ENCODE data around the gene EEF2K.

Gene EEF2K

DNA sequence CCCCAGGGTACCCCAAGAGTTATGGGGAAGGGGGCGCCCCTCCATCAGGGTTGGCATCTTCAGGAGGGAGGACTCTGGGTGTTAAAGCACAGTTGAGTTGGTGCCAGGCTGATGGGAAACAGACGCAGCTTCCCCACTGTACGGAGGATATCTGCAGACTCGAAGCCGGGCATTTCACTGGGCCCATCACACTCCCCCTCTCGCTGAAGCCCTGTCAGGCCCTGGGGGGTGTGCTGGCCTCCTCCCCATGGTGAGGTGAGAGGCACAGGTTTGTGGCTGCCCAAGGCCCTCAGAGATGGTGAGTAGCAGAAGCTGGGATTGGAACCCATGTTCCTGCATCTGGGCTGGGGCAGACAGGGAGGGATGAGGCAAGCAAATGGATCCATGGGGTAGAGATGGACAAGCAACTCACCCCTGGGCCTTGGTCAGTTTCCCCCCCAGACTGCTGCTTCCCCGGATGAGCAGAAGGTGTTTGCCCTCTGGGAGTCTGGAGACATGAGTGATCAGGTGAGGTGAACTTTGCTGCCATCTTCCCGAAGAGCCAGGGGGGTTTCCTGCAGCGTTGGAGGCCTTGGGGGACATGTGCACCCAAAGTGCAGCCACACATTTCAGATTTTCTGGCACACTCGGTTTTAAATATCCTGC, 122.1 kb downstream of the EEF2K start:
- DNase-seq (ENCODE audit: low read depth in 3 of 3, low spot score in 1 of 3) = no peak

DNA sequence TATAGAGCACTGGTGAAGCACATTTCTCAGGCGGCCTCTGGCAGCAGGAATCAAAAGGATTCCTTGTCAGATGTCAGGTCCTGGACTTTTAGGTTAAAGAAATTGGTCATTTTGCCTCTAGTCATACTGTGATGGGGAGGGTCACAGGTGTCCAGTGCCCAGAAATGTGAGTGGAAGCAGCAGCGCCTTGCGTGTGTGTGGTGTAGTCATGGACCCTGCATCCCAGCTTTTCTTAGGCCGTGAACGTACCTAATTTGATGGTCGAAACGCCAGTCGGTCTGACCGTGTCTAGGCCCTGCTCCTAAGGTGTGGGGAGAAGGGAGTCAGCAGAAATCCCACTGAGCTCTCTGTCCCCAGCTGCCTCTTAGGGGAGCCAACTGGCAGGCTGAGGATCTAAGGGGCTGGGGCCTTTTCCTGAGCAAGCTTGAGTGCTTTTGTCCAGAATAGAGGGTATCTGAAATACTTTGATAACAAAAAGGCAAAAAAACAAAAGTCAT, 123.2 kb downstream of the EEF2K start:
- DNase-seq (ENCODE audit: low read depth in 3 of 3, low spot score in 1 of 3) = no peak

DNA sequence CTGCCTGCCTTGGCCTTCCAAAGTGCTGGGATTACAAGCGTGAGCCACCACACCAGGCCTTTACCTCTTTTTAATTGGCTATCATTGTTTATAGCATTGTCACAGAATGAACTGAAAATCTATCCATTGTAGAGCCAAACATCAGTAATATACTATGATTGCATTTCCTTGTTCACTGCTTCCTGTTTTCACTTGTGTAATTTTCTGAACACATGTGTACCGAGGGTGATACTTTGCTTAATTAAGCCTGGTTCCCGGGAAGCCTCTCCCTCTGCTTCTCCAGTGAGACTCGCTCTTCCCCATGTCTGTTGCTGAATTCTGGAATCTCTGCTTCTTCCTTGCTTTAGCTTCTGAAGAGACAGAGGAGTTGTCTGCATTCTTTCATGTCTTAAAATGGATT, 124.2 kb downstream of the EEF2K start:
- DNase-seq (ENCODE audit: low read depth in 3 of 3, low spot score in 1 of 3) = no peak

DNA sequence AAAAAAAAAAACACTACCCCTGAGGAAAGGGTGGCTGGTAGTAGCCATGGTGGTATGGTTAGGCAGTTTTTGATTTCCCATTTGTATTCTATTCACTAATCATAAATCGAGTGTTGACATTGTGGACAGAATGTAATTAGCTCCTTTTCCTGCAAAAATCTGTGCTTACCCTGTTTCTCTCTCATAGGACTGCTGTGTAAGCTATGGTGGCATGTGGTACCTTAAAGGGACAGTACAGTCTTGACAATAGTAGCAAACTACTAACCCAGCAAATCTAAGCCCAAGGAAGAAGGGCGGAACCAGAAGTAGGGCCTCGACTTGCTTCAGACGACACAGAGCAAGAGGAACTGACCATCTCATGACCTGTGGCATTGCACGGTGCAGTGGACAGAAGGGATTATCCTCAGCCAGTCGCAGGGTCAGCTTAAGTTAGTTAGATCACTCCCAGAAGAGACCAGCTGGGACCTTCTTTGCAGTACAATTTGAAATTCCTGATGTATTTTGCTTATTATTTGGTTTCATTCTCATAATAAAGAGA, 127.4 kb downstream of the EEF2K start:
- no peak for DNase-seq (ENCODE audit: low read depth in 3 of 3, low spot score in 1 of 3)

DNA sequence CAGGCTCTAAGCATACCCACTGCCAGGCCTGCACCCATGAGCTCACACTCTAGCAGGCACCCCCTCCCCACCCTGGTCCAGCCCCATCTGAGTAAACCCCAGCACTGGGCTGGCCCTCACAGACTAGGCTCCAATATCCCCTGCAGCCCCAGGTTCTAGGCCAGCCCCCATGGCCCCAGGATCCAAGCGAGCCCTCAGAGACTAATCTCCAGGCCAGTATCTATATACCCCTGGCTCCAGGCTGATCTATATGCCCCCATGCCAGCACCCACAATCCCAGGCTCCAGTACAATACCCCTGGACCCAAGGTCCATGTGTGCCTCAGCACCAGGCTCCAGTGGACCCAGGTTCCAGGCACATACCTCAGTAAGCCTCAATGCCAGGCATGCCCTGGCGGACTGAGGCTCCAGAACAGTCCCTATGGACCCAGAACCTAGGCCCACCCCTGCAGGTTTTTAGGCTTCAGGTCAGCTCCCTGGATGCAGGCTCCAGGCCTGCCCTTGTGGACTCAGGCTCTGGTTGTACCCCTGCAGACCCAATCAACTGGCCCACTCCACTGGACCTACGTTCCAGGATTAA, 129.7 kb downstream of the EEF2K start:
- no peak for DNase-seq (ENCODE audit: low read depth in 3 of 3, low spot score in 1 of 3)

DNA sequence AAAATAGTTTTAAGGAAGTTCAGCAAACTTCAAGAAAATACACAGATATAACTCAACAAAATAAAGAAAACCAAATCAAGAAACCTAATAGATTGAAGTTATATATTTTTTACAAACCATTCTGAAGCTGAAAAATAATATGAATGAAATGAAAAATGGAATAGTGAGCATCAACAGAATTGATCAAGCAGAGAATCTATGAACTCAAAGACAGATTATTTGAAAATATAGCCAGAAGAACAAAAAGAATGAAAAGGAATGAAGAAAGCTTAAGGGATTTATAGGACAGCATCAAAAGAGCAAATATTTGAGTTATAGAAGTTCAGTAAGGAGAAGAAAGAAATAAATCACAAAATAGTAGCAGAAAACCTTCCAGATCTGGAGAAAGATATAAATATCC, 130.5 kb downstream of the EEF2K start:
- DNase-seq (ENCODE audit: low read depth in 3 of 3, low spot score in 1 of 3) = no peak

DNA sequence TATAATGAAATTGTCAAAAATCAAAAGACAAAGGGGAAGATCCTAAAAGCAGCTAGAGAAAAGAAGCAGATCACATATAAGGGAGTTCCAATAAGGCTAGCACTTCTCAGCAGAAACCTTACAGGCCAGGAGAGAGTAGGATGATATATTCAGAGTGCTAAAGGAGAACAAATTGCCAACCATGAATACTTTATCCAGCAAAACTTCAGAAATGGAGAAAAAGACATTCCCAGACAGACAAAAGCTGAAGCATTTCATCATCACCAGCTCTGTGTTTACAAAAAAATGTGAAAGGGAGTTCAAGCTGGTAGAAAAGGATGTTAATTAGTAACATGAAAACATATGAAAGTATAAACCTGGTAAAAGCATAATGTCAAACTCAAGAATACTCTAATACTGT, 131.0 kb downstream of the EEF2K start:
- no peak for DNase-seq (ENCODE audit: low read depth in 3 of 3, low spot score in 1 of 3)

DNA sequence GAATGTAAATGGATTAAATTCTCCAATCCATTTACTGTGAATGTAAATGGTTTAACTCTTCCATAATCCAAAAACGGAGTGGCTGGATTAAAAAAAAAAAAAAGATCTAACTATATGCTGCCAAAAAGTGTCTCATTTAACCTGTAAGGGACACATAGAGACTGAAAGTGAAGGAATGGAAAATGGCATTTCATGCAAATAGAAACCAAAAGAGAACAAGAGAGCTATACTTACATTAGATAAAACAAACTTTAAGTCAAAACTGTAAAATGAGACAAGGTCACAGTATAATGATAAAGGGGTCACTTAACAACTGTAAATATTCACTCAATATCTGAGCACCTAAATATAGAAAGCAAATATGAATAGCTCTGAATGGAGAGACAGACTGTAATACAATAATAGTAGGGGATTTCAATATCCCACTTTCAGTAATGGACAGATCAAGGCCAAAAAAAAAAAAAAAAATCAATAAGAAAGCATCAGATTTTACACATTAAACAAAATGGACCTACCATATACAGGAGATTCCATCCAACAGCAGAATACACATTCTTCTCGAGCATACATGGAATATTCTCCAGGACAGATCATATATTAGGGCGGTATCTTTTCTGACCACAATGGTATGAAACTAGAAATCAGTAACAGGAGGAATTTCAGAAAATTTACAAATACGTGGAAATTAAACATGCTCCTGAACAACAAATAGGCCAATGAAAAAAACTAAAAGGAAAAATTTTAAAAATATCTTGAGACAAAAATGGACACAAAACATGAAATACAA, 132.0 kb downstream of the EEF2K start:
- DNase-seq (ENCODE audit: low read depth in 3 of 3, low spot score in 1 of 3) = no peak
